ENCODE measurements around the gene APOC4.
A peak's percentile ranks its signal among the peaks of the same experiment; 100 is the strongest.
"Not testable (repeated sequence)": the region's sequence is repeated elsewhere in the genome, so short reads cannot be mapped to it uniquely, and the experiment has no call there.

Gene APOC4

DNA sequence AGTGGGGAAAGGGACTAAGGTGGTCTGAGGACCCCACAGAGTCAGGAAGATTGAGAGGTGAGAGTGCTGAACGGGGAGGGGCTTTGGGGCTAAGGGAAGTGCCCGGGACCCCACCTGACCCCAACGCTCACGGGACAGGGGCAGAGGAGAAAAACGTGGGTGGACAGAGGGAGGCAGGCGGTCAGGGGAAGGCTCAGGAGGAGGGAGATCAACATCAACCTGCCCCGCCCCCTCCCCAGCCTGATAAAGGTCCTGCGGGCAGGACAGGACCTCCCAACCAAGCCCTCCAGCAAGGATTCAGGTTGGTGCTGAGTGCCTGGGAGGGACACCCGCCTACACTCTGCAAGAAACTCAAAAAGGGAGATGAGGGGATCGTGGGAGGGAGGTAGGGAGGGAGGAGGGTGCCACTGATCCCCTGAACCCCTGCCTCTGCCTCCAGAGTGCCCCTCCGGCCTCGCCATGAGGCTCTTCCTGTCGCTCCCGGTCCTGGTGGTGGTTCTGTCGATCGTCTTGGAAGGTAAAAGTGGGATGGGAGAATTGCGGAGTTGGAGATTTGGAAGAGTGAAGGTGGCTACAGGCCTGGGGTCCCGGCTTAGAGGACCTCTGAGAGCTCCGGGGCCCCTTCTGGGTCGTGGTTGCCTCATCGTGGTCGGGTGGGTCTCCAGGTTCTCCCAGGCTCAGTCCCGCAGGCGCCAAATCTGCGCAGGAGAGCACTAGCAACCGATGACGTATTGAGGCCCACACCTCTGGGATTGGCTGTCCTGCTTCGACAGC is 27.4 kb upstream of the APOC4 start, which contains the start of gene APOC1:
Gene APOC1 (plus strand): TSS at position 176 of the 774 bp plus-strand sequence. CDS start 284 bp downstream, at position 460.
- peak; percentile 85 for DNase-seq (ENCODE audit: low spot score)

DNA sequence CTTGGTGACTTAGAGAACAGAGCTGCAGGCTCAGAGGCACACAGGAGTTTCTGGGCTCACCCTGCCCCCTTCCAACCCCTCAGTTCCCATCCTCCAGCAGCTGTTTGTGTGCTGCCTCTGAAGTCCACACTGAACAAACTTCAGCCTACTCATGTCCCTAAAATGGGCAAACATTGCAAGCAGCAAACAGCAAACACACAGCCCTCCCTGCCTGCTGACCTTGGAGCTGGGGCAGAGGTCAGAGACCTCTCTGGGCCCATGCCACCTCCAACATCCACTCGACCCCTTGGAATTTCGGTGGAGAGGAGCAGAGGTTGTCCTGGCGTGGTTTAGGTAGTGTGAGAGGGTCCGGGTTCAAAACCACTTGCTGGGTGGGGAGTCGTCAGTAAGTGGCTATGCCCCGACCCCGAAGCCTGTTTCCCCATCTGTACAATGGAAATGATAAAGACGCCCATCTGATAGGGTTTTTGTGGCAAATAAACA is 17.8 kb upstream of the APOC4 start:
- DNase-seq (ENCODE audit: low spot score) = no peak

DNA sequence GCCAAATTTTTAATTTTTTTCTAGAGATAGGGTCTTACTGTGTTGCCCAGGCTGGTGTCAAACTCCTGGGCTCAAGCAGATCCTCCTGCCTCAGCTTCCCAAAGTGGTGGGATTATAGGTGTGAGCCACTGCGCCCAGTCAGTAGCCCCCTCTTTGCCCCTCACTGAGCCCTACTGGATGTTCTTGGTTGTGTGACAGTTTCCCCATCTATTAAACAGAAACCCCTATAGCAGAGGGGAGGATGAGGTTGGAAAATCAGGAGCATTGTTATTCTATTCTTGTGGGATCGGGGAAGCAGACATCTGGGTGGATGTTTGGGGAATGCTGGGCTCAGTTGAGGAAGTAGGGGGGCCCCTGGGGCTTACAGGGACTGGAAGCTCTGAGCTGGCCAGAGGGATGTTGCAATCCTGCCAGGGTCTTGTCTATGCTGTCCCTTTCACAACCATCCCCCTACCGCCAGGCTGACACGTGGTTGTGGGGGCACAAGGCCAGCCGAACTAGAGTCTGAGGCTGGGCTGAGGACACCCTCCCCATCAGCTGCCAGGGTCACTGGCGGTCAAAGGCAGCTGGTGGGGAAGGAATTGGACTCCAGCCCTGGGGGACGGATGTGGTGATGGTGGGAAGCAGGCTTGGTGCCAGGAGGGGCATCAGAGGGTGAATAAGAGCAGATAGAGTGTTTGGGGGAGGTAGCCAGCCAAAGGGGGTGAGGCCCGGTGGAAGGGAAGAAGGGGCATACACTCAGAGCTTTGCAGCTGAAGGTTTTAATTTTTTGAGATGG is 16.7 kb upstream of the APOC4 start:
- no peak for DNase-seq (ENCODE audit: low spot score)

- DNase-seq (ENCODE audit: low spot score) = not testable (repeated sequence)
These were observed 15.6 kb upstream of the APOC4 start for GRCh38 chr19:44926245-44927077.

GRCh38 chr19:44927746-44928145 is 14.3 kb upstream of the APOC4 start:
- DNase-seq (ENCODE audit: low spot score) = no peak

DNA sequence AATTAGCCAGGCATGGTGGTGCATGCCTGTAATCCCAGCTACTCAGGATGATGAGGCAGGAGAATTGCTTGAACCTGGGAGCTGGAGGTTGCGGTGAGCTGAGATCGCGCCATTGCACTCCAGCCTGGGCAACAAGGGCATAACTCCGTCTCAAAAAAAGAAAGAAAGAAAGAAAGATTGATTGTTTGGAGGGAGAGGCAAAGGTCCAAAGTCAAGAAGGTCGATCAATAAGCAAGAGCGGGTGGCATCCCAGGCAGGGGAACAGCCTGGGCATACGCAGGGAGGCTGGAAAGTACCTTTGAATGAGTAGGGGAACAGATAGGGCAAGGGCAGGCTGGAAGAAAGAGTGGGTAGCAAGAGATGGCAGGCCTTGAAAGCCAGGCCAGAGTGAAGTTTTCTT is 11.9 kb upstream of the APOC4 start:
- DNase-seq (ENCODE audit: low spot score) = no peak

DNA sequence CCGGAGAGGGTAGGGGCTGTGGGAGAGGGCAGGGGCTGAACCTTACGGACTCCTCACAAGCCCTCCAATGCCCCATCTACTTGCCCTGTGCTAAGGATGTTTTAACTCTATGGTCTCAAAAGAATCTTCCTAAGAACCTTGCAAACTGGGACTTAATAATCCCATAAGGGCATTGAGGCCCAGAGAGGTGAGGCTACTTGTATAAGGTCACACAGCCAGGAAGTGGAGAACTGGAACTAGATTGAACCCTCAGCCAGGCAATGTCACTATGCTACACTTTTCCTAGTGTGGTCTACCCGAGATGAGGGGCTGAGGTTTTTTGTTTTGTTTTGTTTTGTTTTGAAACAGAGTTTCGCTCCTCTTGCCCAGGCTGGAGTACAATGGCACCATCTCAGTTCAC is 10.5 kb upstream of the APOC4 start:
- no peak for DNase-seq (ENCODE audit: low spot score)

- DNase-seq (ENCODE audit: low spot score) = no peak
These were observed 2.4 kb upstream of the APOC4 start for GRCh38 chr19:44939668-44940067.

GRCh38 chr19:44943801-44944249 is 1.8 kb downstream of the APOC4 start:
- no peak for DNase-seq (ENCODE audit: low spot score)

GRCh38 chr19:44947041-44947581 is 5.1 kb downstream of the APOC4 start:
- no peak for DNase-seq (ENCODE audit: low spot score)

DNA sequence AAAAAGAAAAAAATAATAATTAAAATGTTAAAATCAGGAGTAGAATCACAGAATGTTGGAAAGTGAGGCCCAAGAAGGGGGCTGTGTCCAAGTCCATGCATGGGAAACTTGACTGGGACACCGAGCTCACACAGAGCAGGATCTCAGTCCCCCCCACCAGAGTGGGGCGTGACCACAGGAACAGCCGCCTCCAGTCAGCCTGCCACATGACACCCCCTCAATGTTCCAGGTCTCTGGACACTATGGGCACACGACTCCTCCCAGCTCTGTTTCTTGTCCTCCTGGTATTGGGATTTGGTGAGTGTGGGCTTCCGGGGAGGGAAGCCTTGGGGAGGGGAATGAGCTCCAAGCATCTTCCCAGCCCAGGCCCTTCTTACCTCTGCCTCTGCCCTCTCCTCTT is 6.2 kb downstream of the APOC4 start:
- no peak for DNase-seq (ENCODE audit: low spot score)

GRCh38 chr19:44948763-44949374 is 6.8 kb downstream of the APOC4 start:
- no peak for DNase-seq (ENCODE audit: low spot score)

DNA sequence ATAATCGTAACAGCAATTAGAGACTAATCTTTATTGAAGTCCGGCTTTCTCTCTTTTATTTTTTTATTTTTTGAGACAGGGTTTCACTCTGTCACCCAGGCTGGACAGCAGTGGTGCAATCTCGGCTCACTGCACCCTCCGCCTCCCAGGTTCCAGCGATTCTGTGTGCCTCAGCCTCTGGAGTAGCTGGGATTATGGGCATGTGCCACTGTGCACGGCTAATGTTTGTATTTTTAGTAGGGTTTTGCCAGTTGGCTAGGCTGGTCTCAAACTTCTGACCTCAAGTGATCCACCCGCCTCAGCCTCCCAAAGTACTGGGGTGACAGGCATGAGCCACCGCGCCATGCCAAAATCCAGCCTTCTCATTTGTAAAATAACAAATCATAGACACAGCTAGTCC is 7.5 kb downstream of the APOC4 start:
- DNase-seq (ENCODE audit: low spot score) = no peak

- peak; percentile 87 for DNase-seq (ENCODE audit: low spot score)
These were observed 9.4 kb downstream of the APOC4 start for GRCh38 chr19:44951179-44952159.

- DNase-seq (ENCODE audit: low spot score) = no peak
These were observed 12.2 kb downstream of the APOC4 start for GRCh38 chr19:44954278-44954648.

- DNase-seq (ENCODE audit: low spot score) = peak; percentile 98
These were observed 12.8 kb downstream of the APOC4 start, which contains the start of gene CLPTM1 for GRCh38 chr19:44954649-44955504. Gene CLPTM1 (plus strand): TSS chr19:44955380. CDS start chr19:44955396, 16 bp downstream.

GRCh38 chr19:44955505-44956439 is 13.7 kb downstream of the APOC4 start:
- peak; percentile 12 for DNase-seq (ENCODE audit: low spot score)

DNA sequence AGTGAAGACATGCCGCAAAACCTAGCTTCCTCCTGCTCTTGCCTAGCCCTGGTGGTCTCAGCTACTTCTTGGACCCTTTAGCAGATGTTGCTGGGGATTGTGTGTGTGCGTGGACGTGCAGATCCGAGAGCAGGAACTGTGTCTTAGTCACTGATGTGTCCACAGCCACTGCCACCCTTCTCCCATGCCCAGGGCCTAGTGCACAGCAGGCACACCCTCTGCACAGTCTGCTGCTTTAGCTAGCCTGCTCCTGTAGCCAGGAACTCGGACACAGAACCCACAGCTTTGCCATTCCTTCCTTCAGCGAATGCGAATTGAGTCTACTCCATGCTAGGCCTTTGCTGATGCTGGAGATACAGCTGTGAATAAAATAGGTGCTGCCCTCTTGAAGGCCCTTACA is 15.5 kb downstream of the APOC4 start:
- no peak for DNase-seq (ENCODE audit: low spot score)
